Mammary epithelial cell (primary cell): ENCODE results near the gene C4orf50.

ENCODE experiments used
- EZH2 ChIP-seq: IDR thresholded peaks from 2 replicates; pipeline ENCODE4 v1.6.1; 2012; ENCODE audit warnings: low read length, inconsistent platforms, borderline replicate concordance
- TF ChIP-seq, protein P1 (sequence below), 2 donors: IDR thresholded peaks in 1 of 2; conservative IDR thresholded peaks in 1 of 2; 2 replicates each; pipeline ENCODE4 v1.5.1; 2011 to 2012; ENCODE audit warnings: inconsistent platforms in 2 of 2, low read length in 2 of 2, mild to moderate bottlenecking in 2 of 2, control low read depth in 1 of 2, low read depth in 1 of 2; ENCODE audit not compliant: insufficient read depth in 1 of 2; ENCODE audit errors: extremely low read depth in 1 of 2

- TF ChIP-seq, protein P1, sequence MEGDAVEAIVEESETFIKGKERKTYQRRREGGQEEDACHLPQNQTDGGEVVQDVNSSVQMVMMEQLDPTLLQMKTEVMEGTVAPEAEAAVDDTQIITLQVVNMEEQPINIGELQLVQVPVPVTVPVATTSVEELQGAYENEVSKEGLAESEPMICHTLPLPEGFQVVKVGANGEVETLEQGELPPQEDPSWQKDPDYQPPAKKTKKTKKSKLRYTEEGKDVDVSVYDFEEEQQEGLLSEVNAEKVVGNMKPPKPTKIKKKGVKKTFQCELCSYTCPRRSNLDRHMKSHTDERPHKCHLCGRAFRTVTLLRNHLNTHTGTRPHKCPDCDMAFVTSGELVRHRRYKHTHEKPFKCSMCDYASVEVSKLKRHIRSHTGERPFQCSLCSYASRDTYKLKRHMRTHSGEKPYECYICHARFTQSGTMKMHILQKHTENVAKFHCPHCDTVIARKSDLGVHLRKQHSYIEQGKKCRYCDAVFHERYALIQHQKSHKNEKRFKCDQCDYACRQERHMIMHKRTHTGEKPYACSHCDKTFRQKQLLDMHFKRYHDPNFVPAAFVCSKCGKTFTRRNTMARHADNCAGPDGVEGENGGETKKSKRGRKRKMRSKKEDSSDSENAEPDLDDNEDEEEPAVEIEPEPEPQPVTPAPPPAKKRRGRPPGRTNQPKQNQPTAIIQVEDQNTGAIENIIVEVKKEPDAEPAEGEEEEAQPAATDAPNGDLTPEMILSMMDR (conservative IDR thresholded peaks at IDR 0.05 in 1 of 2, IDR thresholded peaks at IDR 0.05 in 1 of 2; ENCODE audit: extremely low read depth in 1 of 2, insufficient read depth in 1 of 2, low read depth in 1 of 2, low read length in 2 of 2): peak; percentile 46 to 50
- TF ChIP-seq EZH2: no peak
Measured at GRCh38 chr4:6019316-6020263, 1.4 kb upstream of the C4orf50 start.
